Uterus (tissue), 4 donors: ENCODE results near the gene SGF29. TPM values are rescaled to one million over a fixed set of nuclear protein-coding genes. Genes with fewer than 3 reads are reported as not detected.

Experiments used
- DNase-seq, 2 donors: peaks; one replicate each; pipeline ENCODE4 v3.0.0-alpha.2; 2019 to 2020
- H3K27ac ChIP-seq, 2 donors: fragments of 200-600 bp; sonication (generic); 1 replicate in 1 of 2; 2 replicates in 1 of 2; pipeline ENCODE4 v1.5.1; 2016 to 2018
- H3K27me3 ChIP-seq, 2 donors: fragments of 200-600 bp; sonication (generic); one replicate each; pipeline ENCODE4 v1.5.1; 2018 to 2019; ENCODE audit warnings: control low read depth in 1 of 2
- H3K36me3 ChIP-seq, 2 donors: fragments of 200-600 bp; sonication (generic); one replicate each; pipeline ENCODE4 v1.5.1; 2019; ENCODE audit warnings: control low read depth in 1 of 2
- H3K4me1 ChIP-seq, 2 donors: fragments of 200-600 bp; sonication (generic); one replicate each; pipeline ENCODE4 v1.5.1; 2018 to 2019; ENCODE audit warnings: control low read depth in 1 of 2
- H3K4me3 ChIP-seq, 2 donors: fragments of 200-600 bp; sonication (generic); 1 replicate in 1 of 2; 2 replicates in 1 of 2; pipeline ENCODE4 v1.5.1; 2018 to 2019; ENCODE audit warnings: mild to moderate bottlenecking in 1 of 2
- H3K9me3 ChIP-seq, 2 donors: fragments of 200-600 bp; sonication (generic); one replicate each; pipeline ENCODE4 v1.5.1; 2019; ENCODE audit warnings: control low read depth in 1 of 2
- CTCF ChIP-seq, 4 experiments: fragments of 200-600 bp in 2 of 4; fragments of 450-650 bp in 2 of 4; sonication (generic) in 2 of 4; IDR thresholded peaks; one replicate each; pipeline ENCODE4 v1.5.1; 2016 to 2019; ENCODE audit warnings: antibody characterized with exemption in 4 of 4, mild to moderate bottlenecking in 2 of 4, moderate library complexity in 1 of 4
- POLR2A ChIP-seq, 2 donors: fragments of 450-650 bp; IDR thresholded peaks; one replicate each; pipeline ENCODE4 v1.6.1; 2016; ENCODE audit warnings: antibody characterized with exemption in 2 of 2, mild to moderate bottlenecking in 1 of 2, moderate library complexity in 1 of 2
- intact Hi-C: fragments of 100-400 bp; cut with DNase I; formaldehyde crosslinking; loops from one replicate; pipeline ENCODE4 v1.15.1; 2023; ENCODE audit warnings: low total_unique reads
- total RNA-seq, 4 donors: library from RNA; depleted of rRNA in 3 of 4; stranded (reverse); fragments of >200 nt in 3 of 4; gene quantifications; one replicate each; pipeline versions ENCODE4 v1.1.0 to v1.2.4, GENCODE V29; 2014 to 2023
- donor health status: DM: yes; HTN: yes; CAD: no.

SGF29 gene
- total RNA-seq, result 10 to 100 TPM; 13.2 to 45.3 (median 29.1) TPM

- intact Hi-C loops, result loop anchor here (10.0 kb wide), 1 partner anchor 59 kb away; the partner anchor contains the start of genes APOBR and CLN3
- Histone ChIP-seq H3K4me1 (peaks cover 0 to 3% of the 10 kb centered on the region in 2 donors), H3K27ac (peak within 1 kb of the TSS; percentile 99 to 100), H3K4me3 (peak within 1 kb of the TSS; percentile 67 to 70), H3K36me3 (no peaks in the 10 kb centered on the region), H3K27me3 (no peaks in the 10 kb centered on the region), H3K9me3 (no peaks in the 10 kb centered on the region)
- DNase-seq, result peak; percentile 95
- peak; percentile 92 to 98 for TF ChIP-seq POLR2A (IDR thresholded peaks at IDR 0.05)
- TF ChIP-seq CTCF (IDR thresholded peaks at IDR 0.05), result peak in 3 of 4 experiments; percentile 26 to 55 (median 38)
These were observed at the start of gene SGF29 for GRCh38 chr16:28553776-28554633. Gene SGF29, plus strand, starts transcription at chr16:28553920. Its CDS starts 27,150 bp downstream, at chr16:28581070.

- Histone ChIP-seq H3K27ac (no peak overlapping the region), H3K4me1 (no peaks in the 10 kb centered on the region), H3K36me3 (no peaks in the 10 kb centered on the region), H3K4me3 (no peak overlapping the region), H3K9me3 (no peaks in the 10 kb centered on the region), H3K27me3 (no peaks in the 10 kb centered on the region)
- intact Hi-C loops, result no loop called here
- no peak for DNase-seq
- TF ChIP-seq POLR2A (IDR thresholded peaks at IDR 0.05), result no peak
- no peak for TF ChIP-seq CTCF (IDR thresholded peaks at IDR 0.05)
These were observed 48.9 kb upstream of the SGF29 start for GRCh38 chr16:28504707-28505404.

- no peaks in the 10 kb centered on the region for H3K4me1 ChIP-seq
- H3K27ac ChIP-seq, result no peak overlapping the region
- H3K9me3 ChIP-seq, result no peaks in the 10 kb centered on the region
- no peak for DNase-seq
- intact Hi-C loops, result no loop called here
- no peaks in the 10 kb centered on the region for H3K27me3 ChIP-seq
- TF ChIP-seq POLR2A (IDR thresholded peaks at IDR 0.05), result no peak
- no peak for TF ChIP-seq CTCF (IDR thresholded peaks at IDR 0.05)
- H3K4me3 ChIP-seq, result no peak overlapping the region
- H3K36me3 ChIP-seq, result no peaks in the 10 kb centered on the region
These were observed 48.1 kb upstream of the SGF29 start for GRCh38 chr16:28505489-28506137.

GRCh38 chr16:28511031-28511430 lies 42.7 kb upstream of the SGF29 start:
- Histone ChIP-seq H3K4me3 (no peak overlapping the region), H3K27me3 (no peaks in the 10 kb centered on the region), H3K36me3 (no peaks in the 10 kb centered on the region), H3K4me1 (no peaks in the 10 kb centered on the region), H3K27ac (no peak overlapping the region), H3K9me3 (no peaks in the 10 kb centered on the region)
- intact Hi-C loops, result no loop called here
- TF ChIP-seq CTCF (IDR thresholded peaks at IDR 0.05), result no peak
- no peak for TF ChIP-seq POLR2A (IDR thresholded peaks at IDR 0.05)
- DNase-seq, result no peak
